Right lobe of liver (tissue), 6 donors: ENCODE data around the gene MYL9. TPM values are rescaled to one million over a fixed set of nuclear protein-coding genes. Genes with fewer than 3 reads are reported as not detected.
A peak's percentile ranks its signal among the peaks of the same experiment; 100 is the strongest.

Source experiments
- ATAC-seq, 4 donors: fragments of 200-7000 bp; cut with Tn5 transposase; one replicate each; pipeline ENCODE4 v1.9.1; 2020; ENCODE audit warnings: mild to moderate bottlenecking in 4 of 4, moderate library complexity in 4 of 4
- DNase-seq, 3 donors: peaks; one replicate each; pipeline ENCODE4 v3.0.0-alpha.2; 2020
- H3K27ac ChIP-seq, 3 donors: fragments of 200-600 bp; one replicate each; pipeline ENCODE4 v1.8.0; 2022
- H3K27me3 ChIP-seq, 2 donors: fragments of 200-600 bp; one replicate each; pipeline ENCODE4 v1.8.0; 2022
- H3K36me3 ChIP-seq, 4 donors: fragments of 200-600 bp; sonication (generic) in 1 of 4; one replicate each; pipeline versions ENCODE4 v1.5.1 to v1.8.0; 2017 to 2022; ENCODE audit warnings: control low read depth in 1 of 4
- H3K4me1 ChIP-seq, 4 donors: fragments of 200-600 bp; sonication (generic) in 1 of 4; one replicate each; pipeline versions ENCODE4 v1.5.1 to v1.8.0; 2017 to 2022; ENCODE audit warnings: control low read depth in 1 of 4
- H3K4me3 ChIP-seq, 3 donors: fragments of 200-600 bp; one replicate each; pipeline ENCODE4 v1.8.0; 2022
- H3K9me3 ChIP-seq, 4 donors: fragments of 200-600 bp; sonication (generic) in 1 of 4; one replicate each; pipeline versions ENCODE4 v1.5.1 to v1.8.0; 2017 to 2022; ENCODE audit warnings: control low read depth in 1 of 4
- POLR2A ChIP-seq: fragments of 450-650 bp; IDR thresholded peaks from one replicate; pipeline ENCODE4 v1.6.1; 2017; ENCODE audit warnings: antibody characterized with exemption, mild to moderate bottlenecking
- WGBS: methylation state at CpG from one replicate; pipeline ENCODE4 v1.1.6; 2018; ENCODE audit warnings: low coverage, low lambda C conversion rate; ENCODE audit not compliant: insufficient coverage; ENCODE audit errors: missing lambda C conversion rate; 5-methylcytosine and 5-hydroxymethylcytosine counted together
- intact Hi-C, 2 donors: fragments of 100-400 bp; cut with DNase I; formaldehyde crosslinking; loops; one replicate each; pipeline versions ENCODE4 v1.11.2 to v1.14.1; 2022
- long read RNA-seq: library from polyadenylated mRNA; unstranded; transcript quantifications from one replicate; pipeline ENCODE4 v2.0.0, GENCODE V29; 2019
- total RNA-seq, 6 experiments: library from RNA; depleted of rRNA in 2 of 6; stranded (reverse); fragments of >200 nt in 2 of 6; fragmentation: NEBNext Ultra II Directional in 3 of 6; extraction: Animal tissue kit (Norgen Biotek cat#: 25700) in 3 of 6; gene quantifications; one replicate each; pipeline versions ENCODE4 v1.1.0 to v1.2.4, GENCODE V29; 2016 to 2023
- TF ChIP-seq, protein P1 (sequence below), 4 donors: fragments of 200-600 bp in 3 of 4; fragments of 450-650 bp in 1 of 4; IDR thresholded peaks; one replicate each; pipeline versions ENCODE4 v1.5.1 to v1.8.0; 2016 to 2022; ENCODE audit warnings: antibody characterized with exemption in 4 of 4, mild to moderate bottlenecking in 2 of 4
- donor health status: DM: no; HTN: yes; CAD: no.
- donor health status: DM: no; HTN: no; CAD: no.
- donor health status: DM: no; HTN: no; CAD: no.
- donor health status: DM: no; HTN: yes; CAD: no.
- donor health status: DM: no; HTN: yes; CAD: no.

The MYL9 gene
- 10 to 100 TPM in 4 of 6 experiments, 1 to 10 TPM in 2; 7.7 to 44.2 (median 18.1) TPM for total RNA-seq
- long read RNA-seq, partial matches to known transcripts: 3 of 4 reads
- long read RNA-seq, other reads (novel, unspliced or antisense): 0 of 4 reads

DNA sequence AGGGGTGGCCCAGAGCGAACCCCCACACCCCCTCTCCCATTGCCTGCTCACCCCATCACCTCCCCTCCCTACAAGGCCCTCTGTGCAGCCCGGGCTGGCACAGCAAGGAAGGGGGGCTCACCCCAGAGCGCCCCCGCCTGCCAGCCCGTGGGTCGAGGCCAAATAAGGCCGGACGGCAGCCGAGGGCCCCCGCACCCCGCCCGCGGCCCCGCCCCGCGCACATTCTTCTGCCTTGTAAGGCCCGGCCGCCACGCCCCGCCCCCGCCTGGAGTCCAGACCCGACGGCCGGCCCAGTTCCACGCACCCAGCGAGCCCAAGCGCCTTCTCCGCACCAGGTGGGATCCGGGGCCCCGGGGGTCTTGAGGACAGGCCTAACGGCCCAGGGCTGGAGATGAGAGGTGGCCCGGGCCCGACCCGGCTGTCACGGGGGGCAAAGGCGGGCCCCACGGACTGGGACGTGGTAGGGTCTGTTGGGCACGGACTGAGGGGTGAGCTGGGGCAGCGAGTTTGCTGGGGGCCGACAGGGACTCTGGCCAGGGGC is at the start of gene MYL9:
Gene MYL9 (plus strand): TSS at position 293 of the 541 bp plus-strand sequence. CDS start 3,366 bp downstream, outside the sequence.
- H3K36me3 ChIP-seq: no peaks in the 10 kb centered on the region
- H3K9me3 ChIP-seq: no peaks in the 10 kb centered on the region
- 17% methylated on average over 7 of the region's 41 CpGs for WGBS
- intact Hi-C loops: no loop called here
- H3K4me1 ChIP-seq: no peaks in the 10 kb centered on the region
- TF ChIP-seq, protein P1, sequence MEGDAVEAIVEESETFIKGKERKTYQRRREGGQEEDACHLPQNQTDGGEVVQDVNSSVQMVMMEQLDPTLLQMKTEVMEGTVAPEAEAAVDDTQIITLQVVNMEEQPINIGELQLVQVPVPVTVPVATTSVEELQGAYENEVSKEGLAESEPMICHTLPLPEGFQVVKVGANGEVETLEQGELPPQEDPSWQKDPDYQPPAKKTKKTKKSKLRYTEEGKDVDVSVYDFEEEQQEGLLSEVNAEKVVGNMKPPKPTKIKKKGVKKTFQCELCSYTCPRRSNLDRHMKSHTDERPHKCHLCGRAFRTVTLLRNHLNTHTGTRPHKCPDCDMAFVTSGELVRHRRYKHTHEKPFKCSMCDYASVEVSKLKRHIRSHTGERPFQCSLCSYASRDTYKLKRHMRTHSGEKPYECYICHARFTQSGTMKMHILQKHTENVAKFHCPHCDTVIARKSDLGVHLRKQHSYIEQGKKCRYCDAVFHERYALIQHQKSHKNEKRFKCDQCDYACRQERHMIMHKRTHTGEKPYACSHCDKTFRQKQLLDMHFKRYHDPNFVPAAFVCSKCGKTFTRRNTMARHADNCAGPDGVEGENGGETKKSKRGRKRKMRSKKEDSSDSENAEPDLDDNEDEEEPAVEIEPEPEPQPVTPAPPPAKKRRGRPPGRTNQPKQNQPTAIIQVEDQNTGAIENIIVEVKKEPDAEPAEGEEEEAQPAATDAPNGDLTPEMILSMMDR (IDR thresholded peaks at IDR 0.05): no peak
- TF ChIP-seq POLR2A: no peak
- H3K27me3 ChIP-seq: no peaks in the 10 kb centered on the region
- peak; percentile 67 to 78 (median 77) for DNase-seq
- peak within 1 kb of the TSS; percentile 26 to 81 (median 57) for H3K27ac ChIP-seq
- H3K4me3 ChIP-seq: peak within 1 kb of the TSS; percentile 36 to 44 (median 41)
- ATAC-seq: peak; percentile 62 to 72 (median 70)

DNA sequence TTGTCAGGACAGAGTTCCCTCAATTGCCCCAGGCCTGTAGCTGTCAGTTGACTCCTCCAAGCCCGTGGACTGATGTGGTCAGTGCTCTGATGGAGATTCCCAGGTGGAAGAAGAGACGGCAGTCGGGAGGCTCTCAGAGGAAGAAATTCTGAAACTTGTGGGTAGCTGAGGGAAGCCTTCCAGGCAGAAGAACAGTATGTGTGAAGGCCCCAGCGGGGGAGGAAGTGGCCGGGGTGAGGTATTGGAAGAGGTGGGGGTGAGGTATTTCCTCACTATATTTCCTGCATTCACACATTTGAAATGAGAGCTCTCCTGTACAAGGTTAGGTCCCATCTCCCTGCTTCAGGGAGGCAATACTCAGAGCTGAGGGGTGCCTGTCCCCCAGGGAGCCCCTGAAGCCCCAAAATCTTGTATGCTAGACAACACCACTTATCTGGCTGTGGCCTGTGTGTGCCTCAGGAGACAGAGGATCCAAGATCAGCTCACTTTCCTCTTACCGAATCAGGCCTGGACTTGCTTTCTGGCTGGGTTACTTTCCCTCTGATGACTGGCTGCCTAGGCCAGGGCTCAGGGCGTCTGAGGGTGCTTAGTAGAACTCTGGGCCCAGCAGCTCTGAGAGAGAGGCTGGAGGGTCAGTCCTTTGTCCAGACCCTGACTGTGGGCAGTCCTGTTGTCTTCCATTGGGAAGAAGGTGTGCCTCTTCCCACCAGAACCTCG is 49.3 kb upstream of the MYL9 start:
- peaks cover 0 to 18% (median 0%) of the 10 kb centered on the region in 4 donors for H3K4me1 ChIP-seq
- no peak overlapping the region for H3K4me3 ChIP-seq
- intact Hi-C loops: no loop called here
- TF ChIP-seq POLR2A: no peak
- TF ChIP-seq, protein P1 (IDR thresholded peaks at IDR 0.05): no peak
- no peaks in the 10 kb centered on the region for H3K9me3 ChIP-seq
- 8% methylated on average over 2 of the region's 8 CpGs for WGBS
- ATAC-seq: peak; percentile 32 to 52 (median 40)
- no peak for DNase-seq
- peak overlapping the region in 1 of 3 donors; percentile 4 for H3K27ac ChIP-seq
- no peaks in the 10 kb centered on the region for H3K27me3 ChIP-seq
- peaks cover 0 to 5% (median 2%) of the 10 kb centered on the region in 4 donors for H3K36me3 ChIP-seq

DNA sequence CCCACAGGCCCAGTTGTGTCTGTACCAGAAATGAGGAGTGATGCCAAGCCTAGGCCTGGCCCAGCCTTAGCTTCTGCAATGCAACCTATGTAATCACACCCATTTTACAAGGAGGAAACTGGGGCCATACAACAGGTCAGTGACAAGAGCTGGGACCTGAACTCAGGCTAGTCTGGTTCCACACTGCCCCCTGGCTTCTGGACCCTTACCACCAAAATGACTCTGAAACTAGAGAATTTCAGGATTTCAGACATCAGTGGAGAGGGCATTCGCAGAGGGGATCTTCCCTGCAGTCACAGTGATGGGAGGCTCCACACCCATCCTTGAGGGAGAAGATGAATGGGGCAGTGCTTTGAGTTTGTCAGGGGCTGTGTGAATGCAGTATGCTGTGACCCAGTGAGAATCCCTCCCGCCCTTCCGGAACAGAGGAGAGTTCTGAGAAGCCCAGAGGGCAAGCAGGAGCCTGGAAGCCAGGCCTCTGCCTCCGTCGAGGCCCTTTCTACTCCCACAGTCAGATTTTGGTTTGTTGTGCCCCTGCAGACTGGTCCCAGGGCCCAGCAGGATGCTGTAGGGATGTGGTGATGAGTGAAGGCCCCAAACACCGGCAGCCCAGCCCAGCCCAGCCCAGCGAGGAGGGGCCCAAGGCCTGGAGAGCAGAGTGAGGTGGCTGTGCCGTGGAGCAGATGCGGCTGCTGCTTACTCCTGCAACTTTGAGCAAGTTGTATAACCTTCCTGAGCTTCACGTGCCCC is 48.1 kb upstream of the MYL9 start:
- ATAC-seq (peak; percentile 10 to 24 (median 14)), DNase-seq (no peak)
- no peaks in the 10 kb centered on the region for H3K27me3 ChIP-seq
- H3K4me1 ChIP-seq: peaks cover 0 to 30% (median 3%) of the 10 kb centered on the region in 4 donors
- H3K27ac ChIP-seq: no peak overlapping the region
- WGBS: 69% methylated on average over 6 of the region's 10 CpGs
- intact Hi-C loops: no loop called here
- TF ChIP-seq, protein P1 (IDR thresholded peaks at IDR 0.05): peak; percentile 15 to 33 (median 23)
- no peak for TF ChIP-seq POLR2A
- no peaks in the 10 kb centered on the region for H3K9me3 ChIP-seq
- H3K4me3 ChIP-seq: no peak overlapping the region
- peaks cover 0 to 11% (median 5%) of the 10 kb centered on the region in 4 donors for H3K36me3 ChIP-seq

DNA sequence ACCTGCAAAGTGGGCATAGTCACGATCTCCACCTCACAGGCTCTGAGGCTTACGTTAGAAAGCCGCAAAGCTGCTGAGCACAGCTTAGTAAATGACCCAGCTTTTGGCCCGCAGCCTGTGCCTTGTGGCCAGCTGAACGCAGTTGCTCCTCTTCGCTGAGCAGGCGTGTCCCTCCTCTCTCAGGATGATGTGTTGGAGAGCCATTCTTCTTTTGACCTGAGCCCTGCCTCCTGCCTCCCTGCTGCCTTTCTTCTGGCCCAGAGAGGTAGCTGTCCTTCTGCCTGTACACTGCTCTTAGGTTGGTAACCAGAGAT is 47.6 kb upstream of the MYL9 start:
- intact Hi-C loops: no loop called here
- no CpG with 5 or more reads among the region's 7 CpGs for WGBS
- Histone ChIP-seq H3K9me3 (no peaks in the 10 kb centered on the region), H3K27ac (no peak overlapping the region), H3K4me3 (no peak overlapping the region), H3K36me3 (peaks cover 0 to 11% (median 5%) of the 10 kb centered on the region in 4 donors), H3K4me1 (peaks cover 0 to 35% (median 3%) of the 10 kb centered on the region in 4 donors), H3K27me3 (no peaks in the 10 kb centered on the region)
- no peak for TF ChIP-seq POLR2A
- TF ChIP-seq, protein P1 (IDR thresholded peaks at IDR 0.05): no peak
- ATAC-seq (peak; percentile 18 to 38 (median 24)), DNase-seq (peak in 2 of 3 donors; percentile 52 to 62)
